ENCODE results near the gene MTERF2. TPM values are rescaled to one million over a fixed set of nuclear protein-coding genes. Genes with fewer than 3 reads are reported as not detected.
A peak's percentile ranks its signal among the peaks of the same experiment; 100 is the strongest.

The MTERF2 gene
- total and polyA plus RNA-seq, 2 of the 13 experiments (the other 11 are each of a cell fraction or from before 2014, with no cell fraction given): 8.0 to 11.6 TPM

- H4K20me1 ChIP-seq (ENCODE audit: insufficient read depth, low read length): no peaks in the 10 kb centered on the region
- DNase-seq (ENCODE audit: low spot score) (no peak), ATAC-seq (no peak), FAIRE-seq (no peak)
- peaks cover 22% of the 10 kb centered on the region for H3K4me1 ChIP-seq (ENCODE audit: insufficient read depth, low read length)
- ChIA-PET POLR2A (interaction anchor here (0.7 to 3.4 kb wide), 6 partner anchors 9 to 630 kb away, joined by 3 to 50 read pairs (median 6); partner anchors contain the start of genes CRY1, POLR3B and TMEM263), CTCF (ENCODE audit: low intra/inter-chr PET ratio, low total read pairs) (no interaction called here)
- no peak overlapping the region for H2AFZ ChIP-seq (ENCODE audit: low read length)
- 85% methylated on average over 6 of the region's 6 CpGs for WGBS (ENCODE audit: low lambda C conversion rate)
- peak overlapping the region; percentile 54; the same call in 1 of the 2 replicates for H3K4me2 ChIP-seq (ENCODE audit: low read depth, low read length)
- no TSS peak for BruUV-seq (replicated peaks)
- H3K79me2 ChIP-seq (ENCODE audit: insufficient read depth, low read length): peaks cover 16% of the 10 kb centered on the region
- no peak overlapping the region for H3K4me3 ChIP-seq (replicated peaks in 1 of 3; ENCODE audit: insufficient read depth in 1 of 3, low read depth in 2 of 3, low read length in 3 of 3)
- no peaks in the 10 kb centered on the region; a peak in 1 of 5 replicates for H3K27me3 ChIP-seq (ENCODE audit: control insufficient read depth in 1 of 2, insufficient read depth in 2 of 2, low read length in 2 of 2)
- peaks cover 3 to 9% of the 10 kb centered on the region in 2 experiments; a peak in 1 of 5 replicates for H3K36me3 ChIP-seq (replicated peaks in 1 of 2; ENCODE audit: control insufficient read depth in 1 of 2, insufficient read depth in 2 of 2, low read length in 2 of 2)
- H3K9me3 ChIP-seq (ENCODE audit: low read length): no peaks in the 10 kb centered on the region
- H3K27ac ChIP-seq (ENCODE audit: extremely low read length, insufficient read depth, low read length): no peak overlapping the region
- no peak overlapping the region for H3K9ac ChIP-seq (ENCODE audit: insufficient read depth, low read depth, low read length)
- in situ Hi-C loops (cut with HindIII; ENCODE audit: extremely low pct_ligation_motif_present, low pct_unique_long_range_greater_than_20kb) (no loop called here), intact Hi-C loops (cut with micrococcal nuclease; ENCODE audit: unreplicated experiment) (loop anchor here (1.0 kb wide), 1 partner anchor 104 kb away; no protein-coding TSS in a partner anchor)
- no peak for TF ChIP-seq ZUFSP (CRISPR knock-in tag; IDR thresholded peaks at IDR 0.05; ENCODE audit: borderline replicate concordance)
- no peak for TF ChIP-seq ZNF205 (CRISPR knock-in tag; IDR thresholded peaks at IDR 0.05)
- no peak for TF ChIP-seq ZNF446 (CRISPR knock-in tag; IDR thresholded peaks at IDR 0.05)
- no peak for TF ChIP-seq ZNF318 (CRISPR knock-in tag; IDR thresholded peaks at IDR 0.05)
- TF ChIP-seq FOSL2 (CRISPR knock-in tag; IDR thresholded peaks at IDR 0.05): no peak
- TF ChIP-seq ZNF317 (CRISPR knock-in tag; IDR thresholded peaks at IDR 0.05): no peak
- no peak for TF ChIP-seq RBFOX2 (IDR thresholded peaks at IDR 0.05; ENCODE audit: low read depth, low read length)
- no peak for TF ChIP-seq ZNF451 (CRISPR knock-in tag; IDR thresholded peaks at IDR 0.05)
Observed at GRCh38 chr12:106987846-106988245, 900 bp upstream of the MTERF2 start.
